HL-60 (cell line): Measurements from ENCODE around the gene MUC3A.

Experiments
- GABPA ChIP-seq: IDR thresholded peaks from 2 replicates; pipeline ENCODE4 v1.6.1; 2012; ENCODE audit warnings: low read depth
- SPI1 ChIP-seq: IDR thresholded peaks from 2 replicates; pipeline ENCODE4 v1.6.1; 2012; ENCODE audit warnings: low read depth, mild to moderate bottlenecking, borderline replicate concordance
- TF ChIP-seq, protein P1 (sequence below): IDR thresholded peaks from one replicate; pipeline ENCODE4 v1.5.1; 2011; ENCODE audit warnings: low read length, control low read depth, inconsistent platforms; ENCODE audit not compliant: insufficient read depth
- TF ChIP-seq, protein P2 (sequence below): IDR thresholded peaks from 2 replicates; pipeline ENCODE4 v1.6.1; 2012; ENCODE audit warnings: low read depth; ENCODE audit not compliant: insufficient replicate concordance

DNA sequence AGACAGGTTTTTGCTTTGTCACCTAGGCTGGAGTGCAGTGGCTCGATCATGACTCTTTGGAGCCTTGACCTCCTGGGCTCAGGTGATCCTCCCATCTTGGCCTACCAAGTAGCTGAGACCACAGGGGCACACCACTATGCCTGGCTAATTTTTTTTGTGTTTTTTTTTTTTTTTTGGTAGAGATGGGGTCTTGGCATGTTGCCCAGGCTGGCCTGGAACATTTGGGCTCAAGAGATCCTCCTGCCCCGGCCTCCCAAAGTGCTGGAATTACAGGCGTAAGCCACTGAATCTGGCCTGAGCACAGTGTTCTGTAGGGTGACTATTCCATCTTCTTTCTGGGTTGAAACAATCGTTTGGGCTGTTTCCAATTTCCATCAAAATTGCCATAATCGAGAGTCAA, 1.5 kb upstream of the MUC3A start:
- TF ChIP-seq, protein P1, sequence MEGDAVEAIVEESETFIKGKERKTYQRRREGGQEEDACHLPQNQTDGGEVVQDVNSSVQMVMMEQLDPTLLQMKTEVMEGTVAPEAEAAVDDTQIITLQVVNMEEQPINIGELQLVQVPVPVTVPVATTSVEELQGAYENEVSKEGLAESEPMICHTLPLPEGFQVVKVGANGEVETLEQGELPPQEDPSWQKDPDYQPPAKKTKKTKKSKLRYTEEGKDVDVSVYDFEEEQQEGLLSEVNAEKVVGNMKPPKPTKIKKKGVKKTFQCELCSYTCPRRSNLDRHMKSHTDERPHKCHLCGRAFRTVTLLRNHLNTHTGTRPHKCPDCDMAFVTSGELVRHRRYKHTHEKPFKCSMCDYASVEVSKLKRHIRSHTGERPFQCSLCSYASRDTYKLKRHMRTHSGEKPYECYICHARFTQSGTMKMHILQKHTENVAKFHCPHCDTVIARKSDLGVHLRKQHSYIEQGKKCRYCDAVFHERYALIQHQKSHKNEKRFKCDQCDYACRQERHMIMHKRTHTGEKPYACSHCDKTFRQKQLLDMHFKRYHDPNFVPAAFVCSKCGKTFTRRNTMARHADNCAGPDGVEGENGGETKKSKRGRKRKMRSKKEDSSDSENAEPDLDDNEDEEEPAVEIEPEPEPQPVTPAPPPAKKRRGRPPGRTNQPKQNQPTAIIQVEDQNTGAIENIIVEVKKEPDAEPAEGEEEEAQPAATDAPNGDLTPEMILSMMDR: no peak
- TF ChIP-seq, protein P2, sequence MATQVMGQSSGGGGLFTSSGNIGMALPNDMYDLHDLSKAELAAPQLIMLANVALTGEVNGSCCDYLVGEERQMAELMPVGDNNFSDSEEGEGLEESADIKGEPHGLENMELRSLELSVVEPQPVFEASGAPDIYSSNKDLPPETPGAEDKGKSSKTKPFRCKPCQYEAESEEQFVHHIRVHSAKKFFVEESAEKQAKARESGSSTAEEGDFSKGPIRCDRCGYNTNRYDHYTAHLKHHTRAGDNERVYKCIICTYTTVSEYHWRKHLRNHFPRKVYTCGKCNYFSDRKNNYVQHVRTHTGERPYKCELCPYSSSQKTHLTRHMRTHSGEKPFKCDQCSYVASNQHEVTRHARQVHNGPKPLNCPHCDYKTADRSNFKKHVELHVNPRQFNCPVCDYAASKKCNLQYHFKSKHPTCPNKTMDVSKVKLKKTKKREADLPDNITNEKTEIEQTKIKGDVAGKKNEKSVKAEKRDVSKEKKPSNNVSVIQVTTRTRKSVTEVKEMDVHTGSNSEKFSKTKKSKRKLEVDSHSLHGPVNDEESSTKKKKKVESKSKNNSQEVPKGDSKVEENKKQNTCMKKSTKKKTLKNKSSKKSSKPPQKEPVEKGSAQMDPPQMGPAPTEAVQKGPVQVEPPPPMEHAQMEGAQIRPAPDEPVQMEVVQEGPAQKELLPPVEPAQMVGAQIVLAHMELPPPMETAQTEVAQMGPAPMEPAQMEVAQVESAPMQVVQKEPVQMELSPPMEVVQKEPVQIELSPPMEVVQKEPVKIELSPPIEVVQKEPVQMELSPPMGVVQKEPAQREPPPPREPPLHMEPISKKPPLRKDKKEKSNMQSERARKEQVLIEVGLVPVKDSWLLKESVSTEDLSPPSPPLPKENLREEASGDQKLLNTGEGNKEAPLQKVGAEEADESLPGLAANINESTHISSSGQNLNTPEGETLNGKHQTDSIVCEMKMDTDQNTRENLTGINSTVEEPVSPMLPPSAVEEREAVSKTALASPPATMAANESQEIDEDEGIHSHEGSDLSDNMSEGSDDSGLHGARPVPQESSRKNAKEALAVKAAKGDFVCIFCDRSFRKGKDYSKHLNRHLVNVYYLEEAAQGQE: no peak
- TF ChIP-seq GABPA (no peak), SPI1 (no peak)
